H1 (cell line): ENCODE results near the gene TYRP1. TPM values are rescaled to one million over a fixed set of nuclear protein-coding genes. Genes with fewer than 3 reads are reported as not detected.

Experiments used
- CTCF ChIA-PET: fragments of 300-600 bp; sonication (Branson Sonifier 250); formaldehyde crosslinking; loops from one replicate; lab custom pipeline; 2021; ENCODE audit not compliant: partially characterized antibody; lab: Charles Lee
- POLR2A ChIA-PET: fragments of 300-600 bp; sonication (Branson Sonifier 250); formaldehyde crosslinking; loops from one replicate; lab custom pipeline; 2021; ENCODE audit warnings: inconsistent platforms; ENCODE audit not compliant: partially characterized antibody; lab: Charles Lee
- DNase-seq, 2 experiments: peaks; one replicate each; pipeline versions ENCODE4 v3.0.0 to v3.0.0-alpha.2; 2010 to 2022; ENCODE audit warnings: low spot score in 2 of 2, low read depth in 1 of 2, mixed read lengths in 1 of 2
- FAIRE-seq: peaks from 2 replicates; lab custom pipeline; 2011; peaks lifted over from hg19 to GRCh38; lab: Jason Lieb, UNC
- H2AFZ ChIP-seq: 2 replicates; pipeline ENCODE4 v1.8.1; 2012; ENCODE audit warnings: low read length, inconsistent platforms
- H2AK5ac ChIP-seq: 2 replicates; pipeline ENCODE4 v1.6.1; 2013; ENCODE audit warnings: low read depth, low read length
- H2BK120ac ChIP-seq: replicated peaks from 2 replicates; pipeline ENCODE3; 2013; ENCODE audit warnings: low read depth, low read length, inconsistent platforms
- H2BK12ac ChIP-seq: 2 replicates; pipeline ENCODE4 v1.6.1; 2013; ENCODE audit warnings: low read depth, low read length
- H2BK15ac ChIP-seq: 2 replicates; pipeline ENCODE4 v1.6.1; 2013; ENCODE audit warnings: low read length
- H2BK20ac ChIP-seq: 2 replicates; pipeline ENCODE4 v1.6.1; 2013; ENCODE audit warnings: low read length
- H2BK5ac ChIP-seq: 2 replicates; pipeline ENCODE4 v1.6.1; 2013; ENCODE audit warnings: low read depth, low read length
- H3K14ac ChIP-seq: 2 replicates; pipeline ENCODE4 v1.6.1; 2013; ENCODE audit warnings: inconsistent platforms; ENCODE audit not compliant: insufficient read length
- H3K18ac ChIP-seq: 2 replicates; pipeline ENCODE4 v1.6.1; 2013; ENCODE audit warnings: low read length; ENCODE audit errors: extremely low read depth
- H3K23ac ChIP-seq: 2 replicates; pipeline ENCODE4 v1.6.1; 2013; ENCODE audit warnings: inconsistent platforms; ENCODE audit not compliant: insufficient read length
- H3K23me2 ChIP-seq: 2 replicates; pipeline ENCODE4 v1.6.1; 2013; ENCODE audit warnings: low read depth, low read length
- H3K27ac ChIP-seq: 2 replicates; pipeline ENCODE4 v1.6.1; 2011; ENCODE audit warnings: low read depth, low read length, inconsistent platforms
- H3K27me3 ChIP-seq, 4 experiments: replicated peaks in 1 of 4; 1 replicate in 1 of 4; 2 replicates in 3 of 4; pipeline versions ENCODE4 v1.6.1 to v1.8.1; 2011 to 2013; ENCODE audit warnings: low read length in 3 of 4, mild to moderate bottlenecking in 3 of 4, inconsistent platforms in 2 of 4, mixed read lengths in 2 of 4, moderate library complexity in 1 of 4; ENCODE audit not compliant: control insufficient read depth in 3 of 4, insufficient read depth in 3 of 4; ENCODE audit errors: extremely low read depth in 1 of 4
- H3K36me3 ChIP-seq, 4 experiments: 2 replicates each; pipeline versions ENCODE4 v1.6.1 to v1.8.1; 2011 to 2013; ENCODE audit warnings: mild to moderate bottlenecking in 4 of 4, low read length in 3 of 4, moderate library complexity in 2 of 4, control low read depth in 1 of 4, inconsistent platforms in 1 of 4; ENCODE audit not compliant: insufficient read depth in 4 of 4, control insufficient read depth in 2 of 4
- H3K4ac ChIP-seq: replicated peaks from 2 replicates; pipeline ENCODE3; 2013; ENCODE audit warnings: low read length, low read depth, mixed read lengths, inconsistent platforms; ENCODE audit not compliant: insufficient read length
- H3K4me1 ChIP-seq, 4 experiments: replicated peaks in 1 of 4; 1 replicate in 1 of 4; 2 replicates in 3 of 4; pipeline versions ENCODE4 v1.6.1 to v1.8.1; 2011 to 2013; ENCODE audit warnings: low read length in 3 of 4, inconsistent platforms in 2 of 4, mixed read lengths in 1 of 4; ENCODE audit not compliant: insufficient read depth in 4 of 4, control insufficient read depth in 3 of 4
- H3K4me2 ChIP-seq, 2 experiments: 2 replicates each; pipeline versions ENCODE4 v1.6.1 to v1.8.1; 2011 to 2013; ENCODE audit warnings: low read depth in 2 of 2, low read length in 2 of 2, control low read depth in 1 of 2, inconsistent platforms in 1 of 2, mild to moderate bottlenecking in 1 of 2; ENCODE audit not compliant: insufficient read depth in 1 of 2
- H3K4me3 ChIP-seq, 4 experiments: fragments of 200-600, 300-600 bp in 1 of 4; sonication (generic), shearing (Covaris generic), sonication (Bioruptor Twin) in 1 of 4; 2 replicates each; pipeline versions ENCODE4 v1.5.1 to v1.8.1; 2011 to 2016; ENCODE audit warnings: low read length in 4 of 4, low read depth in 3 of 4, control low read depth in 2 of 4, inconsistent platforms in 2 of 4, mild to moderate bottlenecking in 2 of 4, mixed read lengths in 1 of 4, moderate library complexity in 1 of 4; ENCODE audit not compliant: insufficient read depth in 2 of 4; ENCODE audit errors: extremely low read depth in 1 of 4
- H3K56ac ChIP-seq: replicated peaks from 2 replicates; pipeline ENCODE3; 2013; ENCODE audit warnings: low read depth, mild to moderate bottlenecking, mixed read lengths, low read length, inconsistent platforms; ENCODE audit not compliant: insufficient read length
- H3K79me1 ChIP-seq: 2 replicates; pipeline ENCODE4 v1.6.1; 2013; ENCODE audit warnings: low read depth, low read length, control low read depth
- H3K79me2 ChIP-seq, 2 experiments: 2 replicates each; pipeline versions ENCODE4 v1.6.1 to v1.8.1; 2012 to 2013; ENCODE audit warnings: low read length in 2 of 2, mild to moderate bottlenecking in 2 of 2, inconsistent platforms in 1 of 2; ENCODE audit not compliant: insufficient read depth in 2 of 2, control insufficient read depth in 1 of 2
- H3K9ac ChIP-seq, 4 experiments: replicated peaks in 1 of 4; 1 replicate in 1 of 4; 2 replicates in 3 of 4; pipeline versions ENCODE4 v1.6.1 to v1.8.1; 2011 to 2013; ENCODE audit warnings: low read depth in 3 of 4, low read length in 3 of 4, control low read depth in 2 of 4, mild to moderate bottlenecking in 2 of 4, moderate library complexity in 2 of 4, inconsistent platforms in 1 of 4; ENCODE audit errors: extremely low read depth in 1 of 4
- H3K9me3 ChIP-seq, 2 experiments: 2 replicates each; pipeline versions ENCODE4 v1.6.1 to v1.8.1; 2012 to 2013; ENCODE audit warnings: mild to moderate bottlenecking in 2 of 2, moderate library complexity in 2 of 2, control low read depth in 1 of 2, inconsistent platforms in 1 of 2, low read depth in 1 of 2, low read length in 1 of 2, mixed read lengths in 1 of 2; ENCODE audit not compliant: insufficient read depth in 2 of 2
- H4K20me1 ChIP-seq, 2 experiments: replicated peaks in 1 of 2; 2 replicates each; pipeline versions ENCODE3 to v1.8.1; 2011 to 2013; ENCODE audit warnings: inconsistent platforms in 2 of 2, low read length in 2 of 2, mild to moderate bottlenecking in 1 of 2; ENCODE audit not compliant: insufficient read depth in 2 of 2, control insufficient read depth in 1 of 2
- H4K5ac ChIP-seq: 2 replicates; pipeline ENCODE4 v1.6.1; 2013; ENCODE audit warnings: low read length, low read depth, mixed read lengths, inconsistent platforms; ENCODE audit not compliant: insufficient read length
- H4K8ac ChIP-seq: 2 replicates; pipeline ENCODE4 v1.8.0; 2013; ENCODE audit warnings: mild to moderate bottlenecking, moderate library complexity, low read length, inconsistent platforms; ENCODE audit not compliant: insufficient read depth; ENCODE audit errors: extremely low read depth
- H4K91ac ChIP-seq: replicated peaks from 2 replicates; pipeline ENCODE3; 2013; ENCODE audit warnings: low read length, mixed read lengths, inconsistent platforms; ENCODE audit not compliant: insufficient read length
- RAD21 ChIP-seq, 2 experiments: IDR thresholded peaks in 1 of 2; conservative IDR thresholded peaks in 1 of 2; 2 replicates each; pipeline ENCODE4 v1.6.1; 2011; ENCODE audit warnings: low read depth in 2 of 2, low read length in 2 of 2, improper control_type of control experiment in 1 of 2, inconsistent platforms in 1 of 2, mild to moderate bottlenecking in 1 of 2, moderate library complexity in 1 of 2
- RNF2 ChIP-seq: fragments of 200-900, 300-1000 bp; sonication (generic); IDR thresholded peaks from 2 replicates; pipeline ENCODE4 v1.7.1; 2016; ENCODE audit warnings: borderline replicate concordance, low read depth, mild to moderate bottlenecking, antibody characterized with exemption, low read length; ENCODE audit not compliant: poor library complexity, severe bottlenecking; ENCODE audit errors: missing control alignments
- WGBS, 2 experiments: shearing (Covaris generic) in 1 of 2; methylation state at CpG; one replicate each; pipeline versions ENCODE4 v1.1.6 to v1.1.7; 2013 to 2015; ENCODE audit warnings: low lambda C conversion rate in 2 of 2, mixed read lengths in 2 of 2, inconsistent platforms in 1 of 2, low coverage in 1 of 2, missing lambda C conversion rate in 1 of 2; ENCODE audit not compliant: insufficient replicate concordance in 2 of 2, insufficient coverage in 1 of 2, insufficient read length in 1 of 2; ENCODE audit errors: extremely low coverage in 1 of 2, missing lambda C conversion rate in 1 of 2; 5-methylcytosine and 5-hydroxymethylcytosine counted together
- polyA plus RNA-seq, 7 experiments: library from polyadenylated mRNA; depleted of rRNA in 3 of 7; stranded (reverse) in 5 of 7; unstranded in 2 of 7; fragments of >200 nt in 5 of 7; fragments of 200-250 nt in 2 of 7; gene quantifications; 1 replicate in 5 of 7; 2 replicates in 1 of 7; 4 replicates in 1 of 7; pipeline versions ENCODE4 v1.2.1 to v1.2.3, GENCODE V29; 2011 to 2013; ENCODE audit warnings: missing spikeins in 2 of 7, mixed read lengths in 2 of 7
- total RNA-seq: library from RNA; stranded (reverse); fragmentation: NEBNext Ultra II Directional; extraction: Animal tissue kit (Norgen Biotek cat#: 25700); gene quantifications from 2 replicates; pipeline ENCODE4 v1.2.1, GENCODE V29; 2021
- TF ChIP-seq, protein P1 (sequence below), 3 experiments: IDR thresholded peaks; 1 replicate in 2 of 3; 2 replicates in 1 of 3; pipeline versions ENCODE4 v1.5.1 to v1.6.1; 2011; ENCODE audit warnings: low read length in 3 of 3, mild to moderate bottlenecking in 3 of 3, inconsistent platforms in 2 of 3, low read depth in 1 of 3, moderate library complexity in 1 of 3; ENCODE audit not compliant: insufficient read depth in 1 of 3; ENCODE audit errors: control extremely low read depth in 1 of 3

The TYRP1 gene
- total and polyA plus RNA-seq, 2 of the 8 experiments (the other 6 are each of a cell fraction or from before 2014, with no cell fraction given): 0.15 TPM; not detected in 1

DNA sequence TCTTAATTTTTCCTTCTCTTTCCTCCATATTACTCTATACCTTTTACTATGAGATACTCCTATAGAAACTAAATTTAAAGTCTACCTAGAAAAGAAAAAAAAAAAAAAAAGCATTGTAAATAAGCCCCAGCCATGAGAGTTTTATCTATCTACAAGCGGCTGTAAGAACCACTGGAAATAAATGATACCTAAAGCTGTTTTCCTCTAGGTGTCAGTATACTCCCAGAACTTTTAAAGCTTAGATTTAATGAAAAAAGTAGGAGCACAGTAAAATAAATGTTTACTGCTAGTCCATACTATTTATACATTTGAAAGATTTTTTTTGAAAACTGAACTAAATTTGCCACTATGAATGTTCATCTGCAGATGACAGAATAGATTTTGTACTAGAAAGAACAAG, 26.2 kb downstream of the TYRP1 start:
- Histone ChIP-seq H3K18ac (no peak overlapping the region), H2AFZ (no peak overlapping the region), H3K23ac (no peak overlapping the region), H3K4ac (no peak overlapping the region), H3K4me1 (peaks cover 0 to 8% (median 3%) of the 10 kb centered on the region in 4 experiments; a peak in 4 of 7 replicates), H3K27ac (no peak overlapping the region), H3K14ac (no peak overlapping the region), H3K4me2 (no peak overlapping the region; a peak in 1 of 4 replicates), H4K8ac (no peak overlapping the region), H2BK5ac (no peak overlapping the region), H2BK120ac (no peak overlapping the region), H4K20me1 (no peaks in the 10 kb centered on the region), H2BK15ac (no peak overlapping the region), H3K27me3 (no peaks in the 10 kb centered on the region), H3K36me3 (no peaks in the 10 kb centered on the region), H3K9me3 (no peaks in the 10 kb centered on the region), H2AK5ac (no peak overlapping the region), H4K5ac (no peak overlapping the region), H3K79me2 (no peaks in the 10 kb centered on the region), H3K9ac (no peak overlapping the region), H4K91ac (no peak overlapping the region), H3K4me3 (peak overlapping the region in 1 of 4 experiments; percentile 47; a peak in 1 of 8 replicates), H3K79me1 (no peaks in the 10 kb centered on the region), H3K23me2 (no peaks in the 10 kb centered on the region), H3K56ac (no peak overlapping the region), H2BK12ac (no peak overlapping the region), H2BK20ac (no peak overlapping the region)
- WGBS, 2 experiments: 27% methylated on average over 1 of the region's 1 CpG; no CpG with 5 or more reads in 1 of the 2 experiments
- ChIA-PET CTCF (interaction anchor here (0.6 to 2.5 kb wide), 17 partner anchors 11 to 369 kb away, joined by 3 to 15 read pairs (median 4); partner anchors contain the start of gene LURAP1L), POLR2A (no interaction called here)
- FAIRE-seq (peak; percentile 7), DNase-seq (no peak)
- TF ChIP-seq RNF2 (no peak), RAD21 (IDR thresholded peaks at IDR 0.05 in 1 of 2, conservative IDR thresholded peaks at IDR 0.05 in 1 of 2; ENCODE audit: low read depth in 2 of 2, low read length in 2 of 2) (peak; percentile 51 to 67)
- TF ChIP-seq, protein P1, sequence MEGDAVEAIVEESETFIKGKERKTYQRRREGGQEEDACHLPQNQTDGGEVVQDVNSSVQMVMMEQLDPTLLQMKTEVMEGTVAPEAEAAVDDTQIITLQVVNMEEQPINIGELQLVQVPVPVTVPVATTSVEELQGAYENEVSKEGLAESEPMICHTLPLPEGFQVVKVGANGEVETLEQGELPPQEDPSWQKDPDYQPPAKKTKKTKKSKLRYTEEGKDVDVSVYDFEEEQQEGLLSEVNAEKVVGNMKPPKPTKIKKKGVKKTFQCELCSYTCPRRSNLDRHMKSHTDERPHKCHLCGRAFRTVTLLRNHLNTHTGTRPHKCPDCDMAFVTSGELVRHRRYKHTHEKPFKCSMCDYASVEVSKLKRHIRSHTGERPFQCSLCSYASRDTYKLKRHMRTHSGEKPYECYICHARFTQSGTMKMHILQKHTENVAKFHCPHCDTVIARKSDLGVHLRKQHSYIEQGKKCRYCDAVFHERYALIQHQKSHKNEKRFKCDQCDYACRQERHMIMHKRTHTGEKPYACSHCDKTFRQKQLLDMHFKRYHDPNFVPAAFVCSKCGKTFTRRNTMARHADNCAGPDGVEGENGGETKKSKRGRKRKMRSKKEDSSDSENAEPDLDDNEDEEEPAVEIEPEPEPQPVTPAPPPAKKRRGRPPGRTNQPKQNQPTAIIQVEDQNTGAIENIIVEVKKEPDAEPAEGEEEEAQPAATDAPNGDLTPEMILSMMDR (IDR thresholded peaks at IDR 0.05; ENCODE audit: control extremely low read depth in 1 of 3, insufficient read depth in 1 of 3, low read depth in 1 of 3, low read length in 3 of 3): peak in 2 of 3 experiments; percentile 15 to 34; a peak in 2 of 4 replicates
